Measurements from ENCODE around the gene EFNA1.

GRCh38 chr1:155176544-155177071 is 48.9 kb downstream of the EFNA1 start:
- TF ChIP-seq POLR2AphosphoS5 (IDR thresholded peaks at IDR 0.05; ENCODE audit: low read depth, low read length) (no peak), POLR2A (IDR thresholded peaks at IDR 0.05; ENCODE audit: low read depth, low read length) (no peak)
